H4 (cell line): ENCODE measurements around the gene CCL19. TPM values are rescaled to one million over a fixed set of nuclear protein-coding genes. Genes with fewer than 3 reads are reported as not detected.

ENCODE experiments used
- total RNA-seq: library from RNA; depleted of rRNA; stranded (reverse); fragments of >200 nt; shearing (Covaris generic); gene quantifications from 2 replicates; pipeline ENCODE4 v1.2.3, GENCODE V29; 2014; rRNA removed

CCL19 gene
- total RNA-seq, 1 experiment from 2014 or later, result not detected

Other genes with a start within 250 kb of the CCL19 start
- gene FAM219A, start 232.7 kb downstream of the CCL19 start, total RNA-seq, result 13.6 and 17.9 TPM in 2 replicates
- gene DNAI1, start 232.5 kb downstream of the CCL19 start, total RNA-seq, result 0.04 and 0.27 TPM in 2 replicates
- gene ENHO, start 168.3 kb downstream of the CCL19 start, total RNA-seq, result 1.9 and 2.3 TPM in 2 replicates
- 0.15 and 0.55 TPM in 2 replicates for gene CNTFR, start 101.6 kb downstream of the CCL19 start, total RNA-seq
- 52.8 and 59.3 TPM in 2 replicates for gene RPP25L, start 79.2 kb downstream of the CCL19 start, total RNA-seq
- 153 and 168 TPM in 2 replicates for gene DCTN3, start 70.8 kb downstream of the CCL19 start, total RNA-seq
- 0.21 TPM in 1 of 2 replicates, not detected in the other for gene ARID3C, start 62.2 kb downstream of the CCL19 start, total RNA-seq
- 80.2 and 127 TPM in 2 replicates for gene SIGMAR1, start 53.5 kb downstream of the CCL19 start, total RNA-seq
- gene GALT, start 44.6 kb downstream of the CCL19 start, total RNA-seq, result 14.9 and 25.8 TPM in 2 replicates
- 8.9 and 12.4 TPM in 2 replicates for gene IL11RA, start 39.1 kb downstream of the CCL19 start, total RNA-seq
- not detected in 2 replicates for gene CCL27, start 28.6 kb downstream of the CCL19 start, total RNA-seq
- not detected in 2 replicates for gene CCL21, start 18.9 kb upstream of the CCL19 start, total RNA-seq